Measurements from ENCODE around the gene HIVEP3. TPM values are rescaled to one million over a fixed set of nuclear protein-coding genes. Genes with fewer than 3 reads are reported as not detected.

HIVEP3 gene
- total RNA-seq, 4 donors from 2014 or later: 3.2 to 11.0 (median 4.2) TPM

DNA sequence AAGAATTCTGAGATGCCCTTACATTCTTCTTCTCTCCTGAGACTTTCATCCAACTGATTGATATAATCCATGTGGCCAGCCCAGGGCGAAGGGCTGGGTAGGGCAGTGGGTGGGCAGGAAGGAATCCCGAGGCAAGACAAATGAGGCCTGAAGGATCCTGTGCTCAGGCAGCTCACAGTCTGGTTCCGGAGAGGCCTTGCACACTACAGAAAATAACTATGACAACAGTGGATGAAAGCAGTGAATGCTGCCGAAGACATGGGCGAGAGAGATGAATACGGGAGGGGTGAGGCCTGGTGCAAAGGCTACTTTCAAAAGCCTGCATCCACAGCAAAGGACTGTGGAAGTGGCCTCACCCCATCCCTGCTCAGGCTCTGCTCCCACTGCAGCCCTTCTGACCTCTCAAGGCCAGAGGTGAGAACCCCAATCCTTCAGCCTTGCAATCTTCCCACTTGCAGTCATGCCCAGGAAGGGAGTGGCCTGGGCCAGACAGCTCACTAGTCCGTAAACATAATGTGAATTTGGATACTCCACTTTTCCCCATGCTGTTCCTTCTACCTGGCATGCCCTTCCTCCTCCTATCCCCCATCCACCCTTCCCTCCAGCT is 250.6 kb downstream of the HIVEP3 start:
- no peaks in the 10 kb centered on the region for H3K9me3 ChIP-seq
- DNase-seq: no peak
- peaks cover 23 to 81% (median 37%) of the 10 kb centered on the region in 3 donors for H3K4me1 ChIP-seq
- no peaks in the 10 kb centered on the region for H3K36me3 ChIP-seq
- intact Hi-C loops (cut with DNase I): no loop called here
- no peaks in the 10 kb centered on the region for H3K27me3 ChIP-seq
- H3K27ac ChIP-seq: peak overlapping the region in 1 of 4 donors; percentile 42
- H3K4me3 ChIP-seq: no peak overlapping the region
- 83 to 90% methylated on average over 6 to 7 of the region's 7 CpGs for WGBS, 2 donors
- TF ChIP-seq POLR2A (IDR thresholded peaks at IDR 0.05): no peak
- TF ChIP-seq, protein P1, sequence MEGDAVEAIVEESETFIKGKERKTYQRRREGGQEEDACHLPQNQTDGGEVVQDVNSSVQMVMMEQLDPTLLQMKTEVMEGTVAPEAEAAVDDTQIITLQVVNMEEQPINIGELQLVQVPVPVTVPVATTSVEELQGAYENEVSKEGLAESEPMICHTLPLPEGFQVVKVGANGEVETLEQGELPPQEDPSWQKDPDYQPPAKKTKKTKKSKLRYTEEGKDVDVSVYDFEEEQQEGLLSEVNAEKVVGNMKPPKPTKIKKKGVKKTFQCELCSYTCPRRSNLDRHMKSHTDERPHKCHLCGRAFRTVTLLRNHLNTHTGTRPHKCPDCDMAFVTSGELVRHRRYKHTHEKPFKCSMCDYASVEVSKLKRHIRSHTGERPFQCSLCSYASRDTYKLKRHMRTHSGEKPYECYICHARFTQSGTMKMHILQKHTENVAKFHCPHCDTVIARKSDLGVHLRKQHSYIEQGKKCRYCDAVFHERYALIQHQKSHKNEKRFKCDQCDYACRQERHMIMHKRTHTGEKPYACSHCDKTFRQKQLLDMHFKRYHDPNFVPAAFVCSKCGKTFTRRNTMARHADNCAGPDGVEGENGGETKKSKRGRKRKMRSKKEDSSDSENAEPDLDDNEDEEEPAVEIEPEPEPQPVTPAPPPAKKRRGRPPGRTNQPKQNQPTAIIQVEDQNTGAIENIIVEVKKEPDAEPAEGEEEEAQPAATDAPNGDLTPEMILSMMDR (IDR thresholded peaks at IDR 0.05): no peak

DNA sequence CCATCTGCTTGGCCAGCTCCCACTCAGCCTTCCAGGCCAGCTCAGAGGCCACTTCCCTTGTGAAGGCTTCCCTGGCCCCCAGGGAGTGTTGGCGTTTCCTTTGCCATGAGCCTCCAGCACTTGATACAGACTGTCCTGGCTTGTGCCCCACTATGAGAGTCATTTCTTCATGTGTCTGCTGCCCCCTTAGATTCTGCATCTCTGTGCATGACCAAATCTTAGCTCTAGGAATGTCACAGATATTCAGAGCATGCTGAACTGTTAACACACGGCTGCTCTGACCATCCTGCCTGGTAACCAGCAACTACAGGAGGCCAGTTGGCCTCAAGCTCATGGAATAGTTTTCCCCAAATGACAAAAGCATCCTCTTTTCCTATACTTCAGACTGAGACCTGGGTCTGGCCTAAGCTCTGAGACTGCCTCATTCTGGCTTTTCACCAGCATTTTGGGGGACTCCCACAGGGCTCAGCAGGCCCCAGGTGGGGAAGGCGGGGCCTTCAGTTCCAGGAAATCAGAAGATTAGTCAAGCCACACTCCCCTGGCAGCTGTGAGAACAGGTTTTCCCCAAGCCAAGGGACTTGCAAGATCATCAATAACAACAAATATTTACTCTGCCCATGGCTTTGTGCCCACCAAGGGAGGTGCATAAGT is 251.6 kb downstream of the HIVEP3 start:
- Histone ChIP-seq H3K4me3 (no peak overlapping the region), H3K27ac (peak overlapping the region in 3 of 4 donors; percentile 34 to 42 (median 40)), H3K27me3 (no peaks in the 10 kb centered on the region), H3K9me3 (no peaks in the 10 kb centered on the region), H3K4me1 (peaks cover 16 to 80% (median 35%) of the 10 kb centered on the region in 3 donors), H3K36me3 (no peaks in the 10 kb centered on the region)
- DNase-seq: no peak
- 24 to 43% methylated on average over 2 to 3 of the region's 3 CpGs for WGBS, 2 donors
- TF ChIP-seq, protein P1 (IDR thresholded peaks at IDR 0.05): no peak
- no peak for TF ChIP-seq POLR2A (IDR thresholded peaks at IDR 0.05)
- intact Hi-C loops (cut with DNase I): no loop called here

DNA sequence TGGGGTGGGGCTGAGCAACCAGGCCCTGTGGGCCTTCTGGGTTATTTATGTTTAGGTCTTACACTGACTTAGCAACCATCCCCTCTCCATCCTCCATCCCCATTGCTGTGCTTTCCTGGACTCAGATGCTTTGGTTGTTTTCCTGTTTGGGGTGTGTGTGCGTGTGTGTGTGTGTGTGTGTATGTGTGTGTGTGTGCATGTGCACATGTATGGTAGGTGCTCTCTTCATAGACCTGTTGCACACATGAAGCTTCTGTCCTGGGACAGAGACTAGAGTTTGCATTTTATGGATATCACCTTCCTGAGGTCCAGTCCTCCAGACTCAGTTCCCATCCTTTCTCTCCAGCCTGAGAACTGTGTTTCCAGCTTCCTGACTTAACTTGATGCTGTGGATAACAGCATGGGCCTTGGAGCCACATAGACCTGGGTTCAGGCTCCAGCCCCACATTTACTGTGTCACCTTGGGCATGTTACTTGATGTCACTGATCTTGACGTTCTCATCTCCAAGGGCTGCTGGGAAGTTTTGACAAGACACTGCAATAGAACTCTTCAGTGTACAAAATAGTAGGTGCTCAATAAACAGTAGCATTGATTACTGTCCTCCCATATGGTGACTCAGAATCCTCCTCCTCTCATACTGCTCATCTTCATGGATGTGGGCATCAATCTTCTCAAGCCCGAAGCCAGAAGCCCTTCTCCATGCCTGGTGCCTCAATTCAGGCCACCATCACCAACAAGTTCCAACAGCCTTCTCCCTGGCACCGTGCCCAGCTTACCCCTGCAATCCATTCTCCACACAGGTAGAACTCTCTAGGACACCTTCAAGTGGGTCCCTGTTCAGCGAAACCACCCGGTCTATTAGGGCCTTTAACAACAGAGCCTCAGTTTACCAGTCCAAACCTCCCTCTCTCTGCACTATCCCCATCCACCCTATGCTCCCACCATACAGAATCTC is 252.5 kb downstream of the HIVEP3 start:
- Histone ChIP-seq H3K36me3 (no peaks in the 10 kb centered on the region), H3K9me3 (no peaks in the 10 kb centered on the region), H3K4me1 (peaks cover 20 to 78% (median 40%) of the 10 kb centered on the region in 3 donors), H3K27ac (peak overlapping the region in 2 of 4 donors; percentile 7 to 42), H3K27me3 (no peaks in the 10 kb centered on the region), H3K4me3 (no peak overlapping the region)
- TF ChIP-seq, protein P1 (IDR thresholded peaks at IDR 0.05): no peak
- no peak for TF ChIP-seq POLR2A (IDR thresholded peaks at IDR 0.05)
- no peak for DNase-seq
- WGBS, 2 donors: 61 to 82% methylated on average over 6 of the region's 6 CpGs
- intact Hi-C loops (cut with DNase I): no loop called here

DNA sequence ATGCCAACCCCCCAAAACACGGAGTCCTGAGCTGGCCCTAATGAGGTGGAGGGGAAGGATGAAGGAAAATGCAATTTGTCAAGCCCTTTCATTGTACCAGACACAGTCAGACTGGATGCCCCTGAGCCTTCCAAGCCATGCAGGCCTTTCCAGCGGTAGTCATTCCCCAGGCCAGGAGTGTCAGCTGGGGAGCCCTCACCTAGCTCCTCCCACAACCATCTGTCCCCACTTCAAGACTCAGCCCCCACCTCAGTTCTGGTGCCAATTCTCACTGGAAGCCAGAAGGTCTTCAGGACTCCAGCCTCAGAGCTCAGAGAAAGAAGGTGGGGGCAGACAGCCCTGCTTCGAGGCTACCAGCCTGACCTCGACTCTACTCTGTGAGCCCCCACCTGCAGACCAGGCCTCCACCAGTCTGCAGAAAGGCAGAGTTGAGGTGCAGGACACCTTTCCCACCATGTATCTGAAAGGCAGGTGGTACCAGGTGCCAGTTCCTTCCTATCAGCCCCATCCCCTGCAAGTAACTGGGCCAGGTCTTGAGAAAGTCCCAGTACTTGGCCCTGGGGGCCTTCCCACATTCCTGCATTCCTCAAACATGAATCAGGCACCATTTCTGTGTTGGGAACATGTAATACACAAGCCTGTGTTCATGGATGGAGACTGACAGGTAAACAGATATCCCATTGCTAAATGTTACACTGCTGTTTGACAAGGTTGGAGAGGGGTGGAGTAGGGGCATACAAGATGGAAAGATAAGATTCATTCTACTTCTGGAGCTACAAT is 253.7 kb downstream of the HIVEP3 start:
- H3K27ac ChIP-seq: peak overlapping the region in 2 of 4 donors; percentile 2 to 7
- no peak for DNase-seq
- no peak overlapping the region for H3K4me3 ChIP-seq
- WGBS, 2 donors: 60 to 69% methylated on average over 1 to 4 of the region's 4 CpGs
- no peaks in the 10 kb centered on the region for H3K27me3 ChIP-seq
- H3K4me1 ChIP-seq: peaks cover 22 to 83% (median 47%) of the 10 kb centered on the region in 3 donors
- TF ChIP-seq, protein P1 (IDR thresholded peaks at IDR 0.05): no peak
- no peak for TF ChIP-seq POLR2A (IDR thresholded peaks at IDR 0.05)
- H3K9me3 ChIP-seq: no peaks in the 10 kb centered on the region
- H3K36me3 ChIP-seq: no peaks in the 10 kb centered on the region
- intact Hi-C loops (cut with DNase I): no loop called here

Data from esophagus squamous epithelium (tissue), 5 donors.